ENCODE data around the gene PLD4. TPM values are rescaled to one million over a fixed set of nuclear protein-coding genes. Genes with fewer than 3 reads are reported as not detected.
"Not testable (repeated sequence)": the region's sequence is repeated elsewhere in the genome, so short reads cannot be mapped to it uniquely, and the experiment has no call there.

PLD4 gene
- total RNA-seq, 1 experiment from 2014 or later = not detected

GRCh38 chr14:104940526-104941150, 16.0 kb downstream of the PLD4 start:
- peak; percentile 16 for DNase-seq (ENCODE audit: low spot score)

- no peak for DNase-seq (ENCODE audit: low spot score)
These were observed 17.1 kb downstream of the PLD4 start for GRCh38 chr14:104941508-104942365.

GRCh38 chr14:104942586-104942985, 17.9 kb downstream of the PLD4 start:
- DNase-seq (ENCODE audit: low spot score) = no peak

GRCh38 chr14:104943216-104944015, 18.7 kb downstream of the PLD4 start:
- not testable (repeated sequence) for DNase-seq (ENCODE audit: low spot score)

- DNase-seq (ENCODE audit: low spot score) = not testable (repeated sequence)
These were observed 19.3 kb downstream of the PLD4 start for GRCh38 chr14:104944016-104944308.

DNA sequence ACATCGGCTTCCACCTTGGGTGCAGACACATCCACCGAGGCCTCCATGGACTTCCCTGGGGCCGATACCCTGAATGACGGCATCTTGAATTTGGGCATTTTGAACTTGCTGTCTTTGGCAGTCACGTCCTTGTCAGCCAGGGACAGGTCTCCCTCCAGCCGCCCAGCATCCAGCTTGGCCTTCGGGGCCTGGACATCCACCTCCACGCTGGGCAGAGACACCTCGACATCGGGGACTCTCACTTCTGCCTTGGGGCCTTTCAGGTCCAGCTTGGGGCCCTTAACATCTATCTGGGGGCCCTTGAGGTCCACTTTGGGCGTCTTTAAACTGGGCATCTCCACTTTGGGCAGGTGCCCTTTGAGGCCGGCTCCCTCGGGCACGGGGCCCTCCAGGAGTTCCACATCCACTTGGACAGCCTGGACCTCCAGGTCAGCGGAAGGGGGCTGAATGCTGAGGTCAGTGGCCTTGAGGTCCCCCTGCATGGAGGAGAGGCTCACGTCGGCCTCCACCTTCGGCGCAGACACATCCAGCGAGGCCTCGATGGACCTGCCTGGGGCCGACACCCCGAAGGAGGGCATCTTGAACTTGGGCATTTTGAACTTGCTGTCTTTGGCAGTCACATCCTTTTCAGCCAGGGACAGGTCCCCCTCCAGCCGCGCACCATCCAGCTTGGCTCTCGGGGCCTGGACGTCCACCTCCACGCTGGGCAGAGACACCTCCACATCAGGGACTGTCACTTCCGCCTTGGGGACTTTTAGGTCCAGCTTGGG, 19.9 kb downstream of the PLD4 start:
- DNase-seq (ENCODE audit: low spot score) = not testable (repeated sequence)

GRCh38 chr14:104945266-104945665, 20.6 kb downstream of the PLD4 start:
- not testable (repeated sequence) for DNase-seq (ENCODE audit: low spot score)

DNA sequence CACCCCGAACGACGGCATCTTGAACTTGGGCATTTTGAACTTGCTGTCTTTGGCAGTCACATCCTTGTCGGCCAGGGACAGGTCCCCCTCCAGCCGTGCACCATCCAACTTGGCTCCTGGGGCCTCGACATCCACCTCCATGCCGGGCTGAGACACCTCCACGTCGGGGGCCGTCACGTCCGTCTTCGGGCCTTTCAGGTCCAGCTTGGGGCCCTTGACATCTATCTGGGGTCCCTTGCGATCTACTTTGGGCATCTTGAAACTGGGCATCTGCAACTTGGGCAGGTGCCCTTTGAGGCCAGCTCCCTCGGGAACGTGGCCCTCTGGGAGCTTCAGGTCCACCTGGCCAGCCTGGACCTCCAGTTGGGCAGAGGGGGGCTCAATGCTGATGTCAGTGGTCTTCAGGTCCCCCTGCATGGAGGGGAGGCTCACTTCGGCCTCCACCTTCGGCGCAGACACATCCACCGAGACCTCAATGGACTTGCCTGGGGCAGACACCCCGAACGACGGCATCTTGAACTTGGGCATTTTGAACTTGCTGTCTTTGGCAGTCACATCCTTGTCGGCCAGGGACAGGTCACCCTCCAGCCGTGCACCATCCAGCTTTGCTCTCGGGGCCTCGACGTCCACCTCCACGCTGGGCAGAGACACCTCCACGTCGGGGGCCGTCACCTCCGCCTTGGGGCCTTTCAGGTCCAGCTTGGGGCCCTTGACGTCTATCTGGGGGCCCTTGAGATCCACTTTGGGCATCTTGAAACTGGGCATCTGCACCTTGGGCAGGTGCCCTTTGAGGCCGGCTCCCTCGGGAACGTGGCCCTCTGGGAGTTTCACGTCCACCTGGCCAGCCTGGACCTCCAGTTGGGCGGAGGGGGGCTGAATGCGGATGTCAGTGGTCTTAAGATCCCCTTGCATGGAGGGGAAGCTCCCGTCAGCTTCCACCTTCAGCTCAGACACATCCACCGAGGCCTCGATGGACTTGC, 21.6 kb downstream of the PLD4 start:
- DNase-seq (ENCODE audit: low spot score) = not testable (repeated sequence)

GRCh38 chr14:104947201-104947600, 22.5 kb downstream of the PLD4 start:
- not testable (repeated sequence) for DNase-seq (ENCODE audit: low spot score)

GRCh38 chr14:104947881-104948735, 23.4 kb downstream of the PLD4 start:
- not testable (repeated sequence) for DNase-seq (ENCODE audit: low spot score)

GRCh38 chr14:104948736-104949031, 24.0 kb downstream of the PLD4 start:
- DNase-seq (ENCODE audit: low spot score) = no peak

DNA sequence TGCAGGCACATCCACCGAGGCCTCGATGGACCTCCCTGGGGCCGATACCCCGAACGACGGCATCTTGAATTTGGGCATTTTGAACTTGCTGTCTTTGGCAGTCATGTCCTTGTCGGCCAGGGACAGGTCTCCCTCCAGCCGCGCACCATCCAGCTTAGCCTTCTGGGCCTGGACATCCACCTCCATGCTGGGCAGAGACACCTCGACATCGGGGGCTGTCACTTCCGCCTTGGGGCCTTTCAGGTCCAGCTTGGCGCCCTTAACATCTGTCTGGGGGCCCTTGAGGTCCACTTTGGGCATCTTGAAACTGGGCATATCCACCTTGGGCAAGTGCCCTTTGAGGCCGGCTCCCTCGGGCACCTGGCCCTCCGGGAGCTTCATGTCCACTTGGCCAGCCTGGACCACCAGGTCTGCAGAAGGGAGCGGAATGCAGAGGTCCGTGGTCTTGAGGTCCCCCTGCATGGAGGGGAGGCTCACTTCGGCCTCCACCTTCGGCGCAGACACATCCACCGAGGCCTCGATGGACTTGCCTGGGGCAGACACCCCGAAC, 24.8 kb downstream of the PLD4 start:
- DNase-seq (ENCODE audit: low spot score) = not testable (repeated sequence)

DNA sequence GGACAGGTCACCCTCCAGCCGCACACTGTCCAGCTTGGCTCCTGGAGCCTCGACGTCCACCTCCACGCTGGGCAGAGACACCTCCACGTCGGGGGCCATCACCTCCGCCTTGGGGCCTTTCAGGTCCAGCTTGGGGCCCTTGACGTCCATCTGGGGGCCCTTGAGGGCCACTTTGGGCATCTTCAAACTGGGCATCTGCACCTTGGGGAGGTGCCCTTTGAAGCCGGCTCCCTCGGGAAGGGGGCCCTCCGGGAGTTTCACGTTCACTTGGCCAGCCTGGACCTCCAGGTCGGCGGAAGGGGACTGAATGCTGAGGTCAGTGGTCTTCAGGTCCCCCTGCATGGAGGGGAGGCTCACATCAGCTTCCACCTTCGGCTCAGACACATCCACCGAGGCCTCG, 25.3 kb downstream of the PLD4 start:
- no peak for DNase-seq (ENCODE audit: low spot score)

DNA sequence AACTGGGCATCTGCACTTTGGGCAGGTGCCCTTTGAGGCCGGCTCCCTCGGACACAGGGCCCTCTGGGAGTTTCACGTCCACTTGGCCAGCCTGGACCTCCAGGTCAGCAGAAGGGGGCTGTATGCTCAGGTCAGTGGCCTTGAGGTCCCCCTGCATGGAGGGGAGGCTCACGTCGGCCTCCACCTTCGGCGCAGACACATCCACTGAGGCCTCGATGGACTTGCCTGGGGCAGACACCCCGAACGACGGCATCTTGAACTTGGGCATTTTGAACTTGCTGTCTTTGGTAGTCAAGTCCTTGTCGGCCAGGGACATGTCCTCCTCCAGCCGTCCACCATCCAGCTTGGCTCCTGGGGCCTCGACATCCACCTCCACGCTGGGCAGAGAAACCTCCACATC, 26.0 kb downstream of the PLD4 start:
- DNase-seq (ENCODE audit: low spot score) = not testable (repeated sequence)

GRCh38 chr14:104951863-104952657, 27.4 kb downstream of the PLD4 start:
- not testable (repeated sequence) for DNase-seq (ENCODE audit: low spot score)

- no peak for DNase-seq (ENCODE audit: low spot score)
These were observed 28.4 kb downstream of the PLD4 start for GRCh38 chr14:104953097-104953496.

DNA sequence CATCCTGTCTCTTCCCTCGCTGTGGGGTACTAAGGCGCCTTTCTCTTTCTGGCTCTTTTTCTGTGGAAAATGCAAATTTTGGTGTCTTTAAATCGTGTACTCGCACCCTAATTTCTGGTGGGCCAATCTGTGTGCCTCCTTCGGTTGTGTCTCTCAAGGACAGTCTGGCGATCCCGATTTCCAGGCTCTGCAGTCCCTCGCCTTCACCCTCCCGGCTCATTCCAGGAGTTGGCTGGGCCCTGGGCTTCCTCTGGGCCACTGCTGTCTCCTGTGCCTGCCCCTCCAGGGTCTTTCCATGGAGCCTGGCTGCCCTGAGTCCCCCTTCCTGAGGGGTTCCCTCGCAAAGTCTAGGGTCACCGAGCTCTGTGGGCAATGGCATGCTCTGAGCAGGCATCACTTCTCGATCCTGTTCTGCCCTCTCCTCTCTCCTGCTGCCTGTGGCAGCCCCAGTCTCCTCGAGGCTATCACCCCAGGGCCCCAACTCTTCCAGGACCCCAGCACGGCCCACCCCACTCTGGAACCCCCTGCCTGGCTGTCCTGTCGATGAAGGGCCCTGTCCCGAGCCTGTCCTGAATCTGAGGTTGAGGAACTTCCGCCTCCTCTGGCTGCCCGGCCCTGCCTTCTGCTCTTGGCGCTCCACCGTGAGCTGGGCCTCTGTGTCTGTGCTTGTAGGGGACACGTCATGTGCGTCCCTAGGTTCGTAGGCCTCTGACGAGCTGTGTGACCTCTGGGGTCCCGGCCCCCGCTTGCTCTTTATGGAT, 29.4 kb downstream of the PLD4 start:
- no peak for DNase-seq (ENCODE audit: low spot score)
